Parathyroid adenoma (tissue), 2 donors: ENCODE data around the gene HDAC4.

Experiments
- H2AFZ ChIP-seq: fragments of 300-600 bp; sonication (generic); one replicate; pipeline ENCODE4 v1.7.0; 2017; ENCODE audit warnings: antibody characterized with exemption, mild to moderate bottlenecking
- H3K27ac ChIP-seq: fragments of 300-600 bp; sonication (generic); one replicate; pipeline ENCODE4 v1.7.0; 2017
- H3K27me3 ChIP-seq: fragments of 300-600 bp; sonication (generic); one replicate; pipeline ENCODE4 v1.7.0; 2017; ENCODE audit warnings: low read length; ENCODE audit not compliant: control insufficient read depth, insufficient read depth
- H3K36me3 ChIP-seq: fragments of 300-600 bp; sonication (generic); one replicate; pipeline ENCODE4 v1.7.0; 2017; ENCODE audit warnings: low read length; ENCODE audit not compliant: control insufficient read depth, insufficient read depth
- H3K4me1 ChIP-seq: fragments of 300-600 bp; sonication (generic); one replicate; pipeline ENCODE4 v1.7.0; 2017; ENCODE audit warnings: control low read depth
- H3K4me2 ChIP-seq: fragments of 300-600 bp; sonication (generic); one replicate; pipeline ENCODE4 v1.7.0; 2017; ENCODE audit warnings: low read length
- H3K4me3 ChIP-seq: fragments of 300-600 bp; sonication (generic); one replicate; pipeline ENCODE4 v1.7.0; 2017; ENCODE audit warnings: low read depth, low read length
- H3K79me2 ChIP-seq: fragments of 300-600 bp; sonication (generic); one replicate; pipeline ENCODE4 v1.7.0; 2017; ENCODE audit warnings: control low read depth
- H3K9ac ChIP-seq: fragments of 300-600 bp; sonication (generic); one replicate; pipeline ENCODE4 v1.7.0; 2017; ENCODE audit warnings: mild to moderate bottlenecking
- H3K9me3 ChIP-seq: fragments of 300-600 bp; sonication (generic); one replicate; pipeline ENCODE4 v1.7.0; 2017; ENCODE audit warnings: low read length; ENCODE audit not compliant: control insufficient read depth
- TF ChIP-seq, protein P1 (sequence below): fragments of 300-600 bp; sonication (generic); IDR thresholded peaks from one replicate; pipeline ENCODE4 v1.7.0; 2017; ENCODE audit warnings: antibody characterized with exemption, mild to moderate bottlenecking
- donor health status: primary hyperparathyroidism.

HDAC4 gene

DNA sequence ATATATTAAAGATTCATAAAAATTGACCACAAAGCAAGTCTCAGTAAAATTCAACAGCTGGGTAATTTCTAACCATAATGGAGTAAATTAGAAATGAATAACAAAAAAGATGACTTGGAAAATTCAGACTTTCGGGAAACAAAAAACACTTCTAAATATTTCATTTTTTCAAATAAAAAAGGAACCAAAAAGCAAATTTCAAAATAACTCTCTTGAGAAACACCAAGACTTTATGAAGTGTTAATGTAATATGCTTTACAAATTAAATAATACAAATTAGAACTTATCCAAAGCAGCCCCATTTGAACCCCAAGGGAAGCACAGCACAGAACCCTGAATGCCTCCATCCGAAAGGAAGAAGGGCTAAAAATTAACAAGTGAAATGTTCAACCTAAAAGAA is 175.9 kb downstream of the HDAC4 start:
- peaks cover 11% of the 10 kb centered on the region for H3K4me1 ChIP-seq

GRCh38 chr2:239224199-239224570 is 176.6 kb downstream of the HDAC4 start:
- Histone ChIP-seq H3K4me3 (no peak overlapping the region), H2AFZ (no peak overlapping the region), H3K4me1 (peaks cover 7% of the 10 kb centered on the region), H3K79me2 (peaks cover 22% of the 10 kb centered on the region), H3K4me2 (no peak overlapping the region), H3K27me3 (no peaks in the 10 kb centered on the region), H3K36me3 (no peaks in the 10 kb centered on the region), H3K27ac (no peak overlapping the region), H3K9ac (no peak overlapping the region), H3K9me3 (no peaks in the 10 kb centered on the region)
- TF ChIP-seq, protein P1, sequence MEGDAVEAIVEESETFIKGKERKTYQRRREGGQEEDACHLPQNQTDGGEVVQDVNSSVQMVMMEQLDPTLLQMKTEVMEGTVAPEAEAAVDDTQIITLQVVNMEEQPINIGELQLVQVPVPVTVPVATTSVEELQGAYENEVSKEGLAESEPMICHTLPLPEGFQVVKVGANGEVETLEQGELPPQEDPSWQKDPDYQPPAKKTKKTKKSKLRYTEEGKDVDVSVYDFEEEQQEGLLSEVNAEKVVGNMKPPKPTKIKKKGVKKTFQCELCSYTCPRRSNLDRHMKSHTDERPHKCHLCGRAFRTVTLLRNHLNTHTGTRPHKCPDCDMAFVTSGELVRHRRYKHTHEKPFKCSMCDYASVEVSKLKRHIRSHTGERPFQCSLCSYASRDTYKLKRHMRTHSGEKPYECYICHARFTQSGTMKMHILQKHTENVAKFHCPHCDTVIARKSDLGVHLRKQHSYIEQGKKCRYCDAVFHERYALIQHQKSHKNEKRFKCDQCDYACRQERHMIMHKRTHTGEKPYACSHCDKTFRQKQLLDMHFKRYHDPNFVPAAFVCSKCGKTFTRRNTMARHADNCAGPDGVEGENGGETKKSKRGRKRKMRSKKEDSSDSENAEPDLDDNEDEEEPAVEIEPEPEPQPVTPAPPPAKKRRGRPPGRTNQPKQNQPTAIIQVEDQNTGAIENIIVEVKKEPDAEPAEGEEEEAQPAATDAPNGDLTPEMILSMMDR = no peak

More for the DNA sequence above, 175.9 kb downstream of the HDAC4 start:
- Histone ChIP-seq H3K9ac (no peak overlapping the region), H3K27ac (no peak overlapping the region), H3K4me3 (no peak overlapping the region), H3K36me3 (no peaks in the 10 kb centered on the region), H2AFZ (no peak overlapping the region), H3K27me3 (no peaks in the 10 kb centered on the region), H3K79me2 (peaks cover 18% of the 10 kb centered on the region), H3K4me2 (no peak overlapping the region), H3K9me3 (no peaks in the 10 kb centered on the region)
- TF ChIP-seq, protein P1 = no peak

DNA sequence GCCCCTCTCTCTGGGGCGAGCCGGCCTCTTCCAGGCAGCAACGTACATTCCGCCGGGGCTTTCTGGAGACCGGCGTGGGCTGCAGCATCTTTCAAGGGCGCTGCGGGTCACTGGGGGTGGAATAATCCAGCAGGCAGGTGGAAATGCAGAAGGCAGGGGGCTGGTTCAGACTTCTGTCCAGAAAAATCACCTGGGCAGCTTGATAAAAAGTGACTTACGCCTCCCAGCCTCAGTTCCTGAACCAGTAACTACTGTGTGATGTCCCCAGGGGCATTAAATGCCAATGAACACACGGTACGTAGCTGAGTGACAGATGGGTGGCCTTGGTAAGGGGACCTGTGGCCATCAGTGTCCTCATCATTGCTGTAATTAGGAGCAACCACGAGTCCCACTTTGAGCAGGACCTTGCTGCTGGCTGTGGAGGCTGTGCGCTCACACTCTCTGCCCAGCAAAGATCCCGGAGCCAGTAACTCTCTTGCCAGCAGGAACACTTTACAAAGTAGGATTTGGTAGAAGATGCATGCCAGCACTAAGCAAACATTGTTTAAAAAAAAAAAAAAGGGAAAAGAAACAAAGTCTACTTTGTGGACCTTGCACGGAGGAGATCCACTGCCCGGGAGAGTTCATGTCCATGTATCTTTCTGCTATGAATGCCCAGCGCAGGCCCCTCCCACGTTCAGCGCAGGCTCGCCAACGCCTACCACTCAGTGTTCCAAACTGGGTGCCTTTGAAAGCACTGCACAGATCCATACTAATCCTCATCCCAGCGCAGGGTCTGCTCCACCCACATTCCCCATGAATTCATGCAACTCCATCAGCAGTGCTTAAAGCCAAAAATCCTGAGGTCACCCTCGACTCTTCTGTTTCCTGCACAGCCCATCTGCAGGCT is 177.3 kb downstream of the HDAC4 start:
- Histone ChIP-seq H2AFZ (no peak overlapping the region), H3K36me3 (no peaks in the 10 kb centered on the region), H3K4me2 (no peak overlapping the region), H3K27ac (no peak overlapping the region), H3K9me3 (no peaks in the 10 kb centered on the region), H3K9ac (no peak overlapping the region), H3K4me3 (no peak overlapping the region), H3K79me2 (peaks cover 19% of the 10 kb centered on the region), H3K4me1 (peaks cover 7% of the 10 kb centered on the region), H3K27me3 (no peaks in the 10 kb centered on the region)
- TF ChIP-seq, protein P1 = no peak

DNA sequence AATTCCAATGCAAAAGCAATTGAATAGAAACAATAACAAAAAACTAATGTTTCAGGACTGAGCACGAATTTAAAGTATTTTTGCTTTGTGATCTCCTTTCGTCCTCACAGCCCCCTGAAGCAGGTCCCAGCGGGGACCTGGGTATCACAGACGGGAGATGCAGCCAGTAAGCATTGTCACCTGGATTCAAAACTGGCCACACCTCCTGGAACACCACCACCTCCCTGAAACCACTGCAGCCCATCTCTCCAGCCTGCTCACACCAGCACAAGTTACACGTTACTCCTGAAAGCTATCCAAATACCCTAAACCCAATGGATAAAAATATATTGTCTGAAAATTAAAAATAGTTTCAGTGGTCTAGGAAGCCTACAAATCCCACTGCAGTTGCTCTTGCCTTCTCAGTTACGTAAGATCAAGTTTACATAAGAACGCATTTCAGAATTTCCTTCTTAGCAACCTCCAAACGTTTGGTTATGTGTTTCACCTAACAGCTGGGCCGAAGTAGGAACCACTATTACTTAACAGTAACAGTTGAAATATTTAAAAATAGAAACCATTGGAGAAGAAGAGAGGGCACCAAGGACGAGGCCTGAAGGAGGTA is 178.0 kb downstream of the HDAC4 start:
- Histone ChIP-seq H3K9me3 (no peaks in the 10 kb centered on the region), H3K4me3 (no peak overlapping the region), H2AFZ (no peak overlapping the region), H3K27me3 (no peaks in the 10 kb centered on the region), H3K79me2 (peaks cover 20% of the 10 kb centered on the region), H3K9ac (no peak overlapping the region), H3K4me2 (no peak overlapping the region), H3K36me3 (no peaks in the 10 kb centered on the region), H3K4me1 (peaks cover 6% of the 10 kb centered on the region), H3K27ac (no peak overlapping the region)
- TF ChIP-seq, protein P1 = no peak
